ENCODE data around the gene CRB1.

CRB1 gene

GRCh38 chr1:197342044-197342565 is 74.1 kb downstream of the CRB1 start:
- no peak overlapping the region for H3K27ac ChIP-seq (ENCODE audit: low read depth, low read length)
- no peak overlapping the region for H3K4me3 ChIP-seq (ENCODE audit: low read depth, low read length)
- H2AFZ ChIP-seq (ENCODE audit: low read length, unreplicated experiment): no peak overlapping the region
- no peaks in the 10 kb centered on the region for H3K27me3 ChIP-seq (ENCODE audit: insufficient read depth, low read length)
- no peaks in the 10 kb centered on the region for H3K4me1 ChIP-seq (ENCODE audit: control insufficient read depth, insufficient read depth, low read length, unreplicated experiment)
- no peaks in the 10 kb centered on the region for H3K79me2 ChIP-seq (ENCODE audit: control insufficient read depth, insufficient read depth, low read length, unreplicated experiment)
- no peaks in the 10 kb centered on the region for H3K36me3 ChIP-seq (ENCODE audit: insufficient read depth, low read length)

DNA sequence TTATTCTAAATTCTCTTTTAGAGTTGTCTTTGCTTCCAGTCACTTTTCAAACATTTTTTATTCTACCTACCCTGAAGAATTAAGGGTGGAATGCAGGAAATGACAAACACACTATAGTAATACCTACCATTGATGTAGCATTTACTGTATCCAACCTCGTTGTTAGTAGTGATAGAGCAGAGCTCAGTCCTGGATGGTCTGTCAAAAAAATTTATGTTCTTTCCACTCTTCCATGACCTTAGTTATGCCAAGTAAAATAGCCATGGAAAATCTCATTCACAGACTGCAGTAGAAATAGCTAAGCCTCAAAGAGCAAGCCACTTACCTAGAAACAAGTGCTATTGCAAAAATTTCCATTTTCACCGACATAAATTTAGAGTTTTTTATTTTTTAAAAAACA is 74.6 kb downstream of the CRB1 start:
- no peak overlapping the region for H2AFZ ChIP-seq (ENCODE audit: low read length, unreplicated experiment)
- H3K4me1 ChIP-seq (ENCODE audit: control insufficient read depth, insufficient read depth, low read length, unreplicated experiment): no peaks in the 10 kb centered on the region
- no peaks in the 10 kb centered on the region for H3K79me2 ChIP-seq (ENCODE audit: control insufficient read depth, insufficient read depth, low read length, unreplicated experiment)
- H3K4me3 ChIP-seq (ENCODE audit: low read depth, low read length): no peak overlapping the region
- no peaks in the 10 kb centered on the region for H3K36me3 ChIP-seq (ENCODE audit: insufficient read depth, low read length)
- H3K27me3 ChIP-seq (ENCODE audit: insufficient read depth, low read length): no peaks in the 10 kb centered on the region
- no peak overlapping the region for H3K27ac ChIP-seq (ENCODE audit: low read depth, low read length)

- Histone ChIP-seq H3K27me3 (ENCODE audit: insufficient read depth, low read length) (no peaks in the 10 kb centered on the region), H3K36me3 (ENCODE audit: insufficient read depth, low read length) (no peaks in the 10 kb centered on the region), H3K4me3 (ENCODE audit: low read depth, low read length) (no peak overlapping the region), H3K4me1 (ENCODE audit: control insufficient read depth, insufficient read depth, low read length, unreplicated experiment) (no peaks in the 10 kb centered on the region), H2AFZ (ENCODE audit: low read length, unreplicated experiment) (peak overlapping the region; percentile 18), H3K79me2 (ENCODE audit: control insufficient read depth, insufficient read depth, low read length, unreplicated experiment) (no peaks in the 10 kb centered on the region), H3K27ac (ENCODE audit: low read depth, low read length) (no peak overlapping the region)
Measured at GRCh38 chr1:197343663-197344273, 75.7 kb downstream of the CRB1 start.

DNA sequence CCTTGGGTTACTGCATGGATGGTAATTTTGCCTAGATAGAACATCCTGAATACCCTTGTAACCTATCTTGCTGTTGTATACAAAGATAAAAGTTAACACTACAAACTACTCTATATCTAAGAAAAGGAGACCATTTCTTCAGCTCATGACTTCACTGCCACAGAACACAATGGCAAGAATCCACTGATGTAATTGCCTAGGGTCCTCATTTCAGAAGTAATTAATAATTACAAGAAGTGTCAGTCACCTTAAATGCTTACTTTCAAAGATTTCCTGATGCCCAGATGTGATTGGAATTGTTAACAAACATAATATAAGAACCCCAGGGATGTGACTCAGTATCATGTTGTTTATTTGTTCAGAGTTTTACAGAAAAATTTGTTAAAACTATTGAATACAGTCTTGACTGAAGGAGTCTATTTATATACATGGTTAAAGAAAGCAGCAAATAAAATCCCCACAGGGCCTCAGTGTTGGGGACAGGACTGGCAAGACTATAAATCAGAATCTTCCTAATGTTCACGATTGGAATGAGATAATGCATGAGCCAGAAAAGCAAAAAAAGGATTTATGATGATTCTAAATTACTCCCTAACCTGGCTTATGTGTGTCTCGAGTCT is 83.9 kb downstream of the CRB1 start:
- no peaks in the 10 kb centered on the region for H3K36me3 ChIP-seq (ENCODE audit: insufficient read depth, low read length)
- no peaks in the 10 kb centered on the region for H3K79me2 ChIP-seq (ENCODE audit: control insufficient read depth, insufficient read depth, low read length, unreplicated experiment)
- H3K4me1 ChIP-seq (ENCODE audit: control insufficient read depth, insufficient read depth, low read length, unreplicated experiment): no peaks in the 10 kb centered on the region
- H3K27me3 ChIP-seq (ENCODE audit: insufficient read depth, low read length): no peaks in the 10 kb centered on the region
- no peak overlapping the region for H2AFZ ChIP-seq (ENCODE audit: low read length, unreplicated experiment)
- H3K4me3 ChIP-seq (ENCODE audit: low read depth, low read length): no peak overlapping the region
- no peak overlapping the region for H3K27ac ChIP-seq (ENCODE audit: low read depth, low read length)

- no peak overlapping the region for H2AFZ ChIP-seq (ENCODE audit: low read length, unreplicated experiment)
- no peaks in the 10 kb centered on the region for H3K36me3 ChIP-seq (ENCODE audit: insufficient read depth, low read length)
- no peaks in the 10 kb centered on the region for H3K79me2 ChIP-seq (ENCODE audit: control insufficient read depth, insufficient read depth, low read length, unreplicated experiment)
- no peaks in the 10 kb centered on the region for H3K4me1 ChIP-seq (ENCODE audit: control insufficient read depth, insufficient read depth, low read length, unreplicated experiment)
- H3K27me3 ChIP-seq (ENCODE audit: insufficient read depth, low read length): no peaks in the 10 kb centered on the region
- H3K4me3 ChIP-seq (ENCODE audit: low read depth, low read length): no peak overlapping the region
- no peak overlapping the region for H3K27ac ChIP-seq (ENCODE audit: low read depth, low read length)
Measured at GRCh38 chr1:197355248-197355995, 87.4 kb downstream of the CRB1 start.

GRCh38 chr1:197356723-197357533 is 88.9 kb downstream of the CRB1 start:
- H3K27me3 ChIP-seq (ENCODE audit: insufficient read depth, low read length): no peaks in the 10 kb centered on the region
- no peak overlapping the region for H3K4me3 ChIP-seq (ENCODE audit: low read depth, low read length)
- H3K36me3 ChIP-seq (ENCODE audit: insufficient read depth, low read length): no peaks in the 10 kb centered on the region
- no peak overlapping the region for H3K27ac ChIP-seq (ENCODE audit: low read depth, low read length)
- H3K4me1 ChIP-seq (ENCODE audit: control insufficient read depth, insufficient read depth, low read length, unreplicated experiment): no peaks in the 10 kb centered on the region
- no peak overlapping the region for H2AFZ ChIP-seq (ENCODE audit: low read length, unreplicated experiment)
- H3K79me2 ChIP-seq (ENCODE audit: control insufficient read depth, insufficient read depth, low read length, unreplicated experiment): no peaks in the 10 kb centered on the region

- Histone ChIP-seq H3K27ac (ENCODE audit: low read depth, low read length) (no peak overlapping the region), H2AFZ (ENCODE audit: low read length, unreplicated experiment) (no peak overlapping the region), H3K4me1 (ENCODE audit: control insufficient read depth, insufficient read depth, low read length, unreplicated experiment) (no peaks in the 10 kb centered on the region), H3K79me2 (ENCODE audit: control insufficient read depth, insufficient read depth, low read length, unreplicated experiment) (no peaks in the 10 kb centered on the region), H3K27me3 (ENCODE audit: insufficient read depth, low read length) (no peaks in the 10 kb centered on the region), H3K4me3 (ENCODE audit: low read depth, low read length) (no peak overlapping the region), H3K36me3 (ENCODE audit: insufficient read depth, low read length) (no peaks in the 10 kb centered on the region)
Measured at GRCh38 chr1:197358959-197359358, 90.9 kb downstream of the CRB1 start.

GRCh38 chr1:197360068-197360467 is 92.0 kb downstream of the CRB1 start:
- no peaks in the 10 kb centered on the region for H3K36me3 ChIP-seq (ENCODE audit: insufficient read depth, low read length)
- no peaks in the 10 kb centered on the region for H3K4me1 ChIP-seq (ENCODE audit: control insufficient read depth, insufficient read depth, low read length, unreplicated experiment)
- H3K27ac ChIP-seq (ENCODE audit: low read depth, low read length): no peak overlapping the region
- no peaks in the 10 kb centered on the region for H3K79me2 ChIP-seq (ENCODE audit: control insufficient read depth, insufficient read depth, low read length, unreplicated experiment)
- H3K27me3 ChIP-seq (ENCODE audit: insufficient read depth, low read length): no peaks in the 10 kb centered on the region
- H3K4me3 ChIP-seq (ENCODE audit: low read depth, low read length): no peak overlapping the region
- no peak overlapping the region for H2AFZ ChIP-seq (ENCODE audit: low read length, unreplicated experiment)

- Histone ChIP-seq H3K27ac (ENCODE audit: low read depth, low read length) (no peak overlapping the region), H3K4me1 (ENCODE audit: control insufficient read depth, insufficient read depth, low read length, unreplicated experiment) (no peaks in the 10 kb centered on the region), H2AFZ (ENCODE audit: low read length, unreplicated experiment) (no peak overlapping the region), H3K79me2 (ENCODE audit: control insufficient read depth, insufficient read depth, low read length, unreplicated experiment) (no peaks in the 10 kb centered on the region), H3K4me3 (ENCODE audit: low read depth, low read length) (no peak overlapping the region), H3K27me3 (ENCODE audit: insufficient read depth, low read length) (no peaks in the 10 kb centered on the region), H3K36me3 (ENCODE audit: insufficient read depth, low read length) (no peaks in the 10 kb centered on the region)
Measured at GRCh38 chr1:197362871-197363270, 94.8 kb downstream of the CRB1 start.

- no peak overlapping the region for H3K27ac ChIP-seq (ENCODE audit: low read depth, low read length)
- no peak overlapping the region for H2AFZ ChIP-seq (ENCODE audit: low read length, unreplicated experiment)
- H3K27me3 ChIP-seq (ENCODE audit: insufficient read depth, low read length): no peaks in the 10 kb centered on the region
- H3K4me1 ChIP-seq (ENCODE audit: control insufficient read depth, insufficient read depth, low read length, unreplicated experiment): no peaks in the 10 kb centered on the region
- H3K36me3 ChIP-seq (ENCODE audit: insufficient read depth, low read length): no peaks in the 10 kb centered on the region
- no peak overlapping the region for H3K4me3 ChIP-seq (ENCODE audit: low read depth, low read length)
- no peaks in the 10 kb centered on the region for H3K79me2 ChIP-seq (ENCODE audit: control insufficient read depth, insufficient read depth, low read length, unreplicated experiment)
Measured at GRCh38 chr1:197363855-197364254, 95.8 kb downstream of the CRB1 start.
